ENCODE measurements around the gene GLI1.
"Not testable (repeated sequence)": the region's sequence is repeated elsewhere in the genome, so short reads cannot be mapped to it uniquely, and the experiment has no call there.

GLI1 gene

DNA sequence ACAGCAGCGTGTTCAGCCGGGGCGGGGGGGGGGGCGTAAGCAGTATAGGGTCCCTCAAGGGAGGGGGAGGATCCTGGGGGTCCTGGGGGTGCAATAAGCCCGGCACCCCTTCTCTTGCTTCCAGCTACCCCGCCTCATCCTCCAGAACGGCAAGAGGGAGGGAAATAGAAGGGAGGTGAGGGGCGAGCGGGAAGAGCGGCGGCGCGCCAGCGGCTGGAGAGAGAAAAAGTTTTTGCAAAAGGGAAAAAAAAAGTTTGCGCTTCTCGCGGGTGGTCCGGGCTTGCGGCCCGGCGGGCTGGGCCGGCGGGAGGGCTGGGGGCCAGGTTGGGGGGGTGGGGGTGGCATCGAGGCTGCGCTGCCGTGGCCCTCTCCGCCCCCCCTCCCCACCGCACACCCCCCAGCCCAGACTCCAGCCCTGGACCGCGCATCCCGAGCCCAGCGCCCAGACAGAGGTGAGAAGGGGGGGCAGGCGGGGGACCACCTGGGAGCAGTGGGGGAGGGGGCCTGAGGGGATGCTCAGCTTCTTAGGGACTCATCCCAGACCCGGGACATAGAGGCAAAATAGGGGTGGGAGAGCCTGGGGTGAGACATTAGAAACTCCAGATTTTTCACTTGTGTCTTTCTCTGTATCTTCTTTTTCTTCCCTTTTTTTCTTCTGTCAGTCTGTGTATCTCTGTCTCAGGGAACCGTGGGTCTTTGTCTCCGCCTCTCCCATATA, at the start of gene GLI1:
TSS of gene GLI1 (plus strand) at position 36 of the 718 bp plus-strand sequence. CDS start 3,907 bp downstream, outside the sequence.
- peak; percentile 84 for DNase-seq (ENCODE audit: low spot score)

GRCh38 chr12:57410534-57410933, 49.1 kb upstream of the GLI1 start:
- DNase-seq (ENCODE audit: low spot score), result no peak

- DNase-seq (ENCODE audit: low spot score), result not testable (repeated sequence)
These were observed 45.4 kb upstream of the GLI1 start for GRCh38 chr12:57414160-57414559.

GRCh38 chr12:57415088-57415487, 44.5 kb upstream of the GLI1 start:
- no peak for DNase-seq (ENCODE audit: low spot score)

DNA sequence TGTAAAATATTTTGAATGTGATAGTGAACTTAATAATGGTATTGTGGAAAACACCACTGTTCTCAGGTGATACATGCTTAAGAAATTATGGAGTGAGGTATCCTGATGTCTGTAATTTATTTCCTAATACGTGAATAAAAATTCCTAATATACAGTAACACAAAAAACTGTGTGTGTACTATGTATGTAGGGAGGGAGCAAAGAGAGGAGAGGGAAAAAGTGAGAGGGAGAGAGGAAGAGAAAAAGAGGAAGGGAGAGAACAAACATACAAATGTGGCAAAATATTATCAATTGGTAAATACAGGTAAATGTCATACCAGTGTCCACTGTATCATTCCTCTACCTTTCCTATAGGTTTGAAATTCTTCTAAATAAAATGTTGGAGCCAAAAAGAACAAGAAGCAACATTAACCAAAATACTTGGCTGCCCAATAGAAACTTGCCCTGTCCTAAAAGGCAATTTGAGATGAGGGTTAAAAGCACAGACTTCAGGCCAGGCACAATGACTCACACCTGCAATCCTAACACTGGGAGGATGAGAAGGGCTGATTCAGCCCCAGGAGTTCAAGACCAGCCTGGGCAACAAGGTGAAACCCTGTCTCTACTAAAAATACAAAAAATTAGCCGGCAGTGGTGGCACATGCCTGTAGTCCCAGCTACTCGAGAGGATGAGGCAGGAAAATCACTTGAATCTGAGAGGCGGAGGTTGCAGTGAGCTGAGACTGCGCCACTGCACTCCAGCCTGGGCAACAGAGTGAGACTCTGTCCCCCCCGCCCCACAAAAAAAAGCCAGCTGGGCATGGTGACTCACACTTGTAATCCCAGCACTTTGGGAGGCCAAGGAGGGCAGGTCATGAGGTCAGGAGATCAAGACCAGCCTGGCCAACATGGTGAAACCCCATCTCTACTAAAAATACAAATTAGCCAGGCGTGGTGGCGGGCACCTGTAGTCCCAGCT, 43.3 kb upstream of the GLI1 start:
- no peak for DNase-seq (ENCODE audit: low spot score)

- DNase-seq (ENCODE audit: low spot score), result no peak
These were observed 41.3 kb upstream of the GLI1 start for GRCh38 chr12:57418255-57418654.

DNA sequence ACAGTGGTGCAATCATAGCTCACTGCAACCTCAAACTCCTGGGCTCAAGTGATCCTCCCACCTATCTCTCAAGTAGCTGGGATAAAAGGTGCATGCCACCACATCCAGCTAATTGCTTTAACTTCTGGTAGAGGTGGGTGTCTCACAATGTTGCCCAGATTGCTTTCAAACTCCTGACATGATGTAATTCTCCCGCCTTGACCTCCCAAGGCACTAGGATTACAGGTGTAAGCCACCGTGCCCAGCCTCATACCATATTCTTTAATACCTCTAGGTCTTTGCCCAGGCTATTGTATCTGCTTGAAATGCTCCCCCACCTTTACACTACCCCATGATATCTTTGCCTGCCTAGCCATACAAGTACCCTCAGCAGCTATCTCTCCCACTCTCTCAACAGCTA, 40.1 kb upstream of the GLI1 start:
- DNase-seq (ENCODE audit: low spot score), result no peak

- no peak for DNase-seq (ENCODE audit: low spot score)
These were observed 39.1 kb upstream of the GLI1 start for GRCh38 chr12:57420482-57420881.

DNA sequence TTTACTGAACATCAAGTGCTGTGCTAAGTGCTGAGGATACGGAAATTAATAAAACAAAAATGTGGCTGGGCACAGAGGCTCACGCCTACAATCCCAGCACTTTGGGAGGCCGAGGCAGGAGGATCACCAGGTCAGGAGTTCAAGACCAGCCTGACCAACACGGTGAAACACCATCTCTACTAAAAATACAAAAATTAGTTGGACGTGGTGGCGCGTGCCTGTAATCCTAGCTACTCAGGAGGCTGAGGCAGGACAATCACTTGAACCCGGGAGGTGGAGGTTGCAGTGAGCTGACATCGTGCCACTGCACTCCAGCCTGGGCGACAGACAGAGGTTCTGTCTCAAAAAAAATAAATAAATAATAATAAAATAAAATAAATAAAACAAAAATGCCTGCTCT, 32.6 kb upstream of the GLI1 start:
- not testable (repeated sequence) for DNase-seq (ENCODE audit: low spot score)

- no peak for DNase-seq (ENCODE audit: low spot score)
These were observed 30.6 kb upstream of the GLI1 start for GRCh38 chr12:57428965-57429364.

GRCh38 chr12:57429473-57430111, 30.0 kb upstream of the GLI1 start:
- DNase-seq (ENCODE audit: low spot score), result no peak

DNA sequence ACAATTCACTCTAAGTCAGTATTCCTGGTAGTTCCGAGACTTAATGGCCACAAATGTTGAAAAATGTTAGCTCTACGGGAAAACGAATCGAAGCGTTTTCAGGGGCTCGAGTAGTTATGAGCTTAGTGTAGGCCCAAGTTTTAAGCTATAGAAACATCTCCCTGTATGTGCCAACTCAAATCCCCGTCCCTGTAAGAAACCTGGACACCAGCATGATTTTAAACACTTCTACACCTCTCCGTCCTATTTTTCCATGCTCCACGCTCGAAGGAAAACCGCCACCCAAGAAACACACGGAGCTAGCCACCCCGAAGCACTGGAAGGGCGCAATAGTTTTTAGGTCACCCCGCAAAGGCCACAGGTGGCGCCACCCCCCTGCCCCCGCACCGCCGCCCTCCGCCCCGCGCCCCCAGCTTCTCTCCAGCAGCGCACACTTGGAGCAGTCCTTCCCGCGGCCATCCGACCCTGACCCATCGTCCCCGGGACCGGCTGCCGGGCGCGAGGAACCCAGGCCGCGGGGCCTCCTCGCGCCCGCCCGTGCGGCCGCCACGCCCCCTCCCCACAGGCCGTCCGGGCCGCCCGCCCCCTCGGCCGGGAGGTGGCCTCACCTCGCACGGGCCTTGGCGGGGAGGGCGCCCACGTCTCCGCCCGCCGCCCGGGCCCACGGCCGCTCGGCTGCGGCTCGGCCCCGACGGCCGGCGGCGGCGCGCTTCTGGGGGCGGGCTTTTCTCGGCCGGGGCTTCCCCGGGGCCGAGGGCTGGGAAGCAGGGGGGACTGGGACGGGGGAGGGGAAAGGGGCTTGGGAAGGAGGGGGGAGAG, 29.3 kb upstream of the GLI1 start:
- DNase-seq (ENCODE audit: low spot score), result peak; percentile 85

DNA sequence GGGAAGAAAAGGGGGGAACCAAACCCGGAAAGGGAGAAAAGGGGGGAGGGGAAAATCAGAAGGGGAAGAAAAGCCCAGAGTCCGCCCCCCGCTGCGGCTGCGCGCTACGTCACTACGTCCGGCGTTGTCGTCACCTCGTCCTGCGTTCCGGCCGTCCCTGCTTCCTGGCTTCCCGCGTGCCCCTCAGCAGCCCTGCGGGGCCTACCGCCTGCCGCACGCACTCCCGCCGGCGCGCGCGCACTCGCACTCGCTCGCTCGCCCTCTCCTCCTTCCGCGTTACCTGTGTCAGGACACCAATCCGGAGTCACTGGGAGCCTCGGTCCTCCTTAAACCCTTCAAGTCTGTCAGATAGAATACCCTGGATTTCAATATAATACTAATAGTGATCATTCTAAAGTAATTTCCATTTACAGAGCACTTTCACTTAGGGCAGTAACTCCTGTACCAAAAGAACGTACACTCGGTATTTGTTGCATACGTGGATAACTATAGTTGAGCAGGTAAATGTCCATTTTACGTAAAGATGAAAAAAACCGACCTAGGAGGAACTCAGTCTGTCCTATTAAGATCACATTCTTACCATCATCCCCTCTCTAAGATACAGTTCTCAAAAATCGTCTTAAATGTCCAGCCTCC, 28.5 kb upstream of the GLI1 start, which contains the start of gene R3HDM2:
TSS of gene R3HDM2 (minus strand) at position 113 of the 636 bp plus-strand sequence. CDS start 120,615 bp downstream, outside the sequence.
- DNase-seq (ENCODE audit: low spot score), result peak; percentile 99

DNA sequence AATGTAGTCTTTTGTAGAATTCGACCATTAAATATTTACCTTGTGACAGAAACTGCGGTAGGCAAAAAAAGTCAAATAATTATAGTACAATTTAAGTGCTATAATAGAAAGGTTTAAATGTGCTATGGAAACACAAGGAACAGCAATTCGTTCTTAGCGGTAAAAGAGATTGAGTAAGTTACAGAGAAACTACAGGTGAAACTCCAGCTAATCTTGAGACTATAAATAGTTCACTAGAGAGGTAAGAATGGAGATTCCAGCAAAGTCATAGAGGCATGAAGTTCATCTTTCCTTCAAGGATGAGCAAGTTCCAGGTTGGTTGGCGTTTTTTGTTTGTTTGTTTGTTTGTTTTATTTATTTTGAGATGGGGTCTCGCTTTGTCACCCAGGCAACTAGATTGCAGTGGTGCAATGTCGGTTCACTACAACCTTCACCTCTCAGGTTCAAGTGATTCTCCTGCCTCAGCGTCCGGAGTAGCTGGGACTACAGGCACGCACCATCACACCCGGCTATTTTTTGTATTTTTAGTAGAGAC, 27.9 kb upstream of the GLI1 start:
- no peak for DNase-seq (ENCODE audit: low spot score)

DNA sequence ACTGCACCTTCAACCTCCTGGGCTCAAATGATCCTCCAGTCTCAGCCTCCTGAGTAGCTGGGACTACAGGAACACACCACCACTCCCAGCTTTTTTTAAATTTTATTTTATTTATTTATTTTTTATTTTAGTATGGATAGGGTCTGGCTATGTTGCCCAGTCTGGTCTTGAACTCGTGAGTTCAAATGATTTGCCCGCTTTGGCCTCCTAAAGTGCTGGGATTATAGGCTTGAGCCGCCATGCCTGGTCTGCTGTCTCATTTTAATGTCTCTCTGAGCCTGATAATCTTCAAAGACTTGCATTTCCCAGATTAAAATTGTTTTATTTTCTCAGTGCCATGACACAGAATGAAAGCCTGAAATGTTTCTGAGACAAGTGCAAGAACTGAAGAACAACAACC, 26.2 kb upstream of the GLI1 start:
- DNase-seq (ENCODE audit: low spot score), result no peak

- DNase-seq (ENCODE audit: low spot score), result no peak
These were observed 24.9 kb upstream of the GLI1 start, which contains the start of gene INHBC for GRCh38 chr12:57434517-57435223. Gene INHBC (plus strand): TSS chr12:57434784. CDS start chr12:57434887, 103 bp downstream.

DNA sequence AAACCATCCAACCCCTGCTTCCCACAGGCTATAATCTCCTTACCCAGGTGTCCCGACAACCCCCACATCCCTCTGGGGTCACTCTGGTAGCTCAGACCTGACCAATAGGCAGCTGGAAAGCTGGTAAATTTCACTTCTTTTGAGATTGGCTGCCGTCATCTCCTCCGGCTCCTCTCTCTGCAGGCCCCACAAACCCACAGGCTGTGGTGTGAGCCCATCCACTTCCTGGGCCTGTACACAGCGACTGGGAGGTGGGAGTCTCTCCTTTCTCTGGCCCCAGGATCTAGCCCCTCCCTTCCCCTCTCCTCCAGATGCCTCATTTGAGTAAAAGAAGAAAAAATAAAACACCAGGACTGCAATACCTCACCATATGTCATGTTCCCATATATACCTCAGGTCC, 24.3 kb upstream of the GLI1 start:
- DNase-seq (ENCODE audit: low spot score), result no peak

DNA sequence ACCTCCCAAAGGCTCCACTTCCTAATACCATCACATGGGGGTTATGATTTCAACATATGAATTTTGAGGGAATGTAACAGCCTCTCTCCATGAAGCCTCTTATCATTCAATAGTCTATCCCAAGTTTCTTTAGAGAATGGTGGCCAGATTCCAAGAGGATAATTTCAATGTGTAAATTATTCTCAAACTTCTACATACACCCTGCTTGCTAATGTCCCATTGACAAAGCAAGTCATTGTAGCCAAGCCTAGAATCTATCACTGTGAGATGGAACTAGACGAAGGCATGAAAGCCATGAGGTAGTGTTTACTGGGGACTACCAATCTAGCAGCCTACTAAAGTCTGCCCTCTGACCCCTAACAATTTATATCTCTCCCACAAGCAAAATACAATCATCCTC, 21.2 kb upstream of the GLI1 start:
- DNase-seq (ENCODE audit: low spot score), result no peak

- DNase-seq (ENCODE audit: low spot score), result no peak
These were observed 19.8 kb upstream of the GLI1 start for GRCh38 chr12:57439762-57440266.

DNA sequence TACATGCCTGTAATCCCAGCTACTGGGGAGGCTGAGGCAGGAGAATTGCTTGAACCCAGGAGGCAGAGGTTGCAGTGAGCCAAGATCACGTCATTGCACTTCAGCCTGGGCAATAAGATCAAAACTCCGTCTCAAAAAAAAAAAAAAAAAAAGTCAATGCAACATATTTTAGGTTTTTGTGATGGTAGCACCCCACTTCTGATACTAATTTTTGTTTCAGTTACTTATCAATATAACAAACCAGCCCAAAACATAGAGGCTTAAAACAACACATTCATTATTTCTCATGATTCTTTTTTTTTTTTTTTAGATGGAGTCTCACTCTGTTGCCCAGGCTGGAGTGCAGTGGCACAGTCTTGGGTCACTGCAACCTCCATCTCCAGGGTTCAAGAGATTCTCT, 18.2 kb upstream of the GLI1 start:
- DNase-seq (ENCODE audit: low spot score), result not testable (repeated sequence)
